GM12872 (cell line): ENCODE results near the gene ST14.

ENCODE experiments used
- CTCF ChIP-seq: IDR thresholded peaks from 3 replicates; pipeline ENCODE4 v1.5.1; 2011; ENCODE audit warnings: low read depth, mild to moderate bottlenecking, low read length, moderate library complexity; ENCODE audit not compliant: insufficient read depth

The ST14 gene

GRCh38 chr11:130219148-130219547 lies 59.6 kb downstream of the ST14 start:
- TF ChIP-seq CTCF: no peak

GRCh38 chr11:130220311-130221035 lies 60.9 kb downstream of the ST14 start:
- no peak for TF ChIP-seq CTCF

GRCh38 chr11:130223291-130223971 lies 63.8 kb downstream of the ST14 start:
- no peak for TF ChIP-seq CTCF

GRCh38 chr11:130227373-130227772 lies 67.8 kb downstream of the ST14 start:
- no peak for TF ChIP-seq CTCF

- TF ChIP-seq CTCF: no peak
Measured at GRCh38 chr11:130234315-130234714, 74.7 kb downstream of the ST14 start.

- TF ChIP-seq CTCF: no peak
Measured at GRCh38 chr11:130237282-130238006, 77.9 kb downstream of the ST14 start.

GRCh38 chr11:130241713-130242112 lies 82.1 kb downstream of the ST14 start:
- TF ChIP-seq CTCF: no peak
